Stimulated activated effector memory CD8-positive, alpha-beta T cell treated with anti-CD3 and anti-CD28 coated beads, Interleukin-12 subunit alpha, Interleukin-12 subunit beta, amount 100 ng/mL, for 72 hours (primary cell): Measurements from ENCODE around the gene KRT83.
"Not testable (repeated sequence)": the region's sequence is repeated elsewhere in the genome, so short reads cannot be mapped to it uniquely, and the experiment has no call there.

Experiments
- ATAC-seq: fragments of 150-1000 bp; cut with Tn5 transposase; 2 replicates; pipeline ENCODE4 v1.10.0; 2021
- DNase-seq, 2 donors: peaks; one replicate each; pipeline ENCODE4 v3.0.0; 2021 to 2022; ENCODE audit warnings: low spot score in 2 of 2
- H3K27ac Mint-ChIP-seq: one replicate; pipeline ENCODE4 v1.8.0; 2022; ENCODE audit warnings: mild to moderate bottlenecking, mixed read lengths
- H3K36me3 Mint-ChIP-seq: one replicate; pipeline ENCODE4 v1.8.0; 2022; ENCODE audit warnings: mild to moderate bottlenecking, mixed read lengths
- H3K4me1 Mint-ChIP-seq: one replicate; pipeline ENCODE4 v1.8.0; 2022; ENCODE audit warnings: mixed read lengths
- H3K4me3 Mint-ChIP-seq: one replicate; pipeline ENCODE4 v1.8.0; 2022; ENCODE audit warnings: mild to moderate bottlenecking, mixed read lengths
- H3K9me3 Mint-ChIP-seq: one replicate; pipeline ENCODE4 v1.8.0; 2022; ENCODE audit warnings: mixed read lengths

The KRT83 gene

DNA sequence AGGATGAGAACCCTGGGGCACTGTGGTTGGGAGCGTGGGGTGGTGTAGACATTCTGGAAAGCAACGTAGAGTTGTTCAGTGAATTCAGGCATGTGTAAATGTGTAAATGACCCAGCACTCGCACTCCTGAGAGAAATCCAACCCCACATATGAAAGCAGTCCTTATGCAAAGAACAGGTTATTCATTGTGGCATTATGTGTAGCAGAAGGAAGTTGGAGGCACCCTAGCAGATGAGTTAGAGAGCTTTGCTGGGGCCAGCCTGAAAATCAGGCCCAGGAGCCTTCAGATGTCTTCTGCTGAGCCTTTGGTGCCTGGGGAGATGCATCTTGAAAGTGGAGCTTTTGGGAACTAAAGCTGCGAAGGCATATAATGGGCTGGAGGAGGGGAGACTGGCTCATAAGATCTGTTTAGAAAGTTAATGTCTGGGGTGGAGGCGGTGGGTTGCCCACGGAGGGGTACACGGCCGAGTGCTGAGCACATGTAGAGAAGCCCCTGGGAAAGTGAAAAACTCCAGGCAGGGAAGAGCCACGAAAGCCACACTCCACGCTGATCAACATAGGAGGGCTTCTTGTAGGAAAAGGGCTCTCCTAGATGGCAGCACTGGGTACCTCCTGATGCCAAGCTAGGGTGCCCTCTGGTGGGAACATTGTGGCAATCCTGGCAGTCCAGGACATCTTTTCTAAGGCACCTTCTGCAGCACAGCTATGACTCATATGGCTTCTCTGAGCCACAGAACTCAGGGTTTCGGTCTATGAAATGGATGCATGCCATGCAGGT is 6.0 kb upstream of the KRT83 start:
- Mint-ChIP-seq H3K36me3 (no peaks in the 10 kb centered on the region), H3K4me1 (peaks cover 12% of the 10 kb centered on the region), H3K4me3 (no peak overlapping the region), H3K27ac (peak overlapping the region; percentile 11), H3K9me3 (no peaks in the 10 kb centered on the region)
- DNase-seq (peak; percentile 44 to 80), ATAC-seq (peak; percentile 95)

DNA sequence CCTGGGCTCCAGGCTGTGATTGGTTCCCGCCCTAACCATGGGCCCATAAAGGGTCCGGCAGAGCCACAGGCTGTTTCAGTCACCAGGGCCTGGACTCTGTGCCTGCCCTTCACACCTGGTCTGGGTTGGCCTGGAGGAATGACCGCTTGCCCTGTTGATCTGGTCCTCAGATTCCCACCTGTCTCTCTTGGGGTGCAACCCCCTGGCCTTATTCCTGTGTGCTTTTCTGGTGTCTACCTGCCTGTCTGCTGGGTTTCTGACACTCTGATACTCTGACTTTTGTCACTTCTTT is 2.9 kb upstream of the KRT83 start:
- DNase-seq (no peak), ATAC-seq (no peak)
- Mint-ChIP-seq H3K4me1 (peaks cover 12% of the 10 kb centered on the region), H3K36me3 (no peaks in the 10 kb centered on the region), H3K4me3 (no peak overlapping the region), H3K9me3 (no peaks in the 10 kb centered on the region), H3K27ac (no peak overlapping the region)

DNA sequence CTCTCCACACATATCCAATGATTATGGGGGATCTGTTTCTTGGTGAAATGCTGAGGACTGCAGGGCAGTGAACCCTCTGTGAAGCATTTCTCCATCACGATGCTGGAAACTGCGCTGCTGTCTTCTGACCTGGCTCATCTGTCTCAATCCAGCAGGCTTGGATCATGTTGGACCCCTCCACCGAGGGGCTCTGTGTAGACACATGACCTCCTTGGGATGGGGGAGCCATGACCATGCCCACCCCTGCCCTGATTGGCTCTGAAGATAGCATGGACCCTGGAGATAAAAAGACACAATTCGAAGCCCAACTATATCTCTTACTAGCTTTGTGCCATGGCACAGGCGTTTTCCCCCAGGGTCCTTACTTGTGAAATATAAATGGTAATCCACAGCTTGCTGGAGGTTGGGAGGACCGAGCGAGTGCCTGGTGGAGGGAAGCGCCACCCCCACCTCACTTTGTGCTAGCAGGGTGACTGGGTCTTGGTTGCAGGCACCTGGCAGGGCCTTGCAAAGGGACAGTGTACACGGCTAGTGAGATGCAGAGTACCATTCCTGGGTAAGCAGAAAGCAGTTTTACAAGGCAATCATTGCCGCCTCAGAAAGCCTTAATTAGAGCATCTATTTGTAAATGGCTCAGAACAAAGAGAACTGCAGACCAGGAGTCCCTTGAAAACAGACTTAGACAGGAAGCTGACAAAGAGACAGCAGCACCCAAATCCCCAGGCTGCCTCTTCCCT is 2.4 kb upstream of the KRT83 start:
- ATAC-seq (no peak), DNase-seq (no peak)
- Mint-ChIP-seq H3K4me1 (peaks cover 12% of the 10 kb centered on the region), H3K4me3 (no peak overlapping the region), H3K36me3 (no peaks in the 10 kb centered on the region), H3K9me3 (no peaks in the 10 kb centered on the region), H3K27ac (no peak overlapping the region)

DNA sequence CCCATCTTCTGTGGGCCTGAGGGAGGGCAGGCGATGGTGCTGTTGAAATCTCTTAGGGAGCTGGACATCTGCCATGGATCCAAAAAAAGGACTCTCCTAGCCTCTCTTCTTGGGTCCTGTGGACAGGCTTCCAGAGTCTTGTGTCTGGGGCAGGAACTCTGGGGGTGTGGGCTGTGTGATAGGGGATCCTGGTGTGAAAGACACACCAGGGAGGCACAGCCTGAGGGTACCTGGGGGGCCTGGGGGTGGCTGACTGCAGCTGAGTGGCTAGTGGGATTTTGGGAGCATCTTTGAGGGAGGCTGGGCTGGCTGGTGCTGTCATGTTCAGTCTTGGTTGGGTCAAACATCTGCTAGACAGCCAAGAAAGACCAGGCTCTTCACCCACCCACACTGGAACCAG is 1.8 kb upstream of the KRT83 start:
- Mint-ChIP-seq H3K9me3 (no peaks in the 10 kb centered on the region), H3K4me3 (no peak overlapping the region), H3K4me1 (peaks cover 12% of the 10 kb centered on the region), H3K27ac (no peak overlapping the region), H3K36me3 (no peaks in the 10 kb centered on the region)
- ATAC-seq: no peak
- DNase-seq: no peak

DNA sequence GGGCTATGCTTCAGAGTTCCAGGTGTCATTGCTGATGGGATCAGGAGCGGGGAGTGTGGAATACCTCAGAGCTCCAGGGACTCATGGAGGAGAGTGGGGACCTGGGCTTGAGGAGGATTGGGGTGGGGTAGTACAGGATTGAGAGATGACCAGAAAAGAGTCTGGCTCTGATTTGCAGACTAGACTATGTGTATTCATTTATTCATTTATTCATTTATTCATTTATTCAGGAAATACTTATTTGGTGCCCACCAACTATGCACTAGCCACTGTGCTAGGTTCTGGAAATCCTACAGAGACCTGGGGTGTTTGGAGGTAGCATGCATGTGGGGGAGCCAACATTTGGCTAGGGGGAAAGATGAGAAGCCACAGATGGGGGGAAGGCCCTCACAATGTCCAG is 871 bp upstream of the KRT83 start:
- DNase-seq (no peak), ATAC-seq (no peak)
- H3K4me1 Mint-ChIP-seq: peaks cover 3% of the 10 kb centered on the region
- no peaks in the 10 kb centered on the region for H3K9me3 Mint-ChIP-seq
- no peaks in the 10 kb centered on the region for H3K36me3 Mint-ChIP-seq
- no peak overlapping the region for H3K4me3 Mint-ChIP-seq
- H3K27ac Mint-ChIP-seq: no peak overlapping the region

DNA sequence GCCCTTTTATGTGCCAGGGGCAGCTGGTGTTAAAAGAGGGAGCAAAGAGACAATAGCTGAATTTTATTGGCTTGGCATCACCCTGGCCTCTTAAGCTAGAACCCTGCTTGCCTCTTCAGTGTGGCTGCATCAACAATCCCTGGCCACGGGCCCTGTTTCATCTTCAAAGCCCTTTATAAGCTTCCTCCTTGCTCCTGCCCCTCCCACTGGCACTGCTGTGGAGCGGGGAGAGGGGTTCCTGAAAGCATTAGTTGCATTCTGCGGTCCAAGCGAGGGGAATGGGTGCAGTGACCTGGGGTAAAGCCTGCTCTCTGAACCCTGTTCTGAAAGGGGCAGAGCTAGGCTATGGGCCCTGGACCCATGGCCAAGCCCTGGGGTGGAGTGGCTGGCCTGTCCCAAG is 220 bp upstream of the KRT83 start:
- ATAC-seq (no peak), DNase-seq (no peak)
- no peak overlapping the region for H3K27ac Mint-ChIP-seq
- H3K9me3 Mint-ChIP-seq: no peaks in the 10 kb centered on the region
- no peak overlapping the region for H3K4me3 Mint-ChIP-seq
- no peaks in the 10 kb centered on the region for H3K4me1 Mint-ChIP-seq
- no peaks in the 10 kb centered on the region for H3K36me3 Mint-ChIP-seq

DNA sequence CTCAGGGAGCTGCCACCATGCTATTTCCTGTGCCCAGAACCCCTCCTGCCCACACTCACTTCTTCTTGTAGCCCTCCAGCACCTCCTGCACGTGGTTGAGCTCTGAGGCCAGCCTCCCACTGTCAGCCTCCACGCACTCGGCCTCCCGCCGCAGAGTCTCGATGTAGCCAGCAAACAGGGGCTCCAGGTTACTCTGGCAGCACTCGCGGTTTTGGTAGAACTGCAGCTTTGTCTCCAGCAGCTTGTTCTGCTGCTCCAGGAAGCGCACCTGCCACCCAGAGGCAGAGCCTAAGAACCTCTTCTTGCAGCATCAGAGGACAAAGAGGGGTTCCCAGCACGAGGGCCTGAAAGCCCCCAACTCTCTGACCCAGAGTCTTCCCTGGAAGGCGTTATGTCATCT is 2.1 kb downstream of the KRT83 start:
- Mint-ChIP-seq H3K4me3 (no peak overlapping the region), H3K36me3 (no peaks in the 10 kb centered on the region), H3K4me1 (no peaks in the 10 kb centered on the region), H3K27ac (no peak overlapping the region), H3K9me3 (no peaks in the 10 kb centered on the region)
- ATAC-seq: no peak
- no peak for DNase-seq

DNA sequence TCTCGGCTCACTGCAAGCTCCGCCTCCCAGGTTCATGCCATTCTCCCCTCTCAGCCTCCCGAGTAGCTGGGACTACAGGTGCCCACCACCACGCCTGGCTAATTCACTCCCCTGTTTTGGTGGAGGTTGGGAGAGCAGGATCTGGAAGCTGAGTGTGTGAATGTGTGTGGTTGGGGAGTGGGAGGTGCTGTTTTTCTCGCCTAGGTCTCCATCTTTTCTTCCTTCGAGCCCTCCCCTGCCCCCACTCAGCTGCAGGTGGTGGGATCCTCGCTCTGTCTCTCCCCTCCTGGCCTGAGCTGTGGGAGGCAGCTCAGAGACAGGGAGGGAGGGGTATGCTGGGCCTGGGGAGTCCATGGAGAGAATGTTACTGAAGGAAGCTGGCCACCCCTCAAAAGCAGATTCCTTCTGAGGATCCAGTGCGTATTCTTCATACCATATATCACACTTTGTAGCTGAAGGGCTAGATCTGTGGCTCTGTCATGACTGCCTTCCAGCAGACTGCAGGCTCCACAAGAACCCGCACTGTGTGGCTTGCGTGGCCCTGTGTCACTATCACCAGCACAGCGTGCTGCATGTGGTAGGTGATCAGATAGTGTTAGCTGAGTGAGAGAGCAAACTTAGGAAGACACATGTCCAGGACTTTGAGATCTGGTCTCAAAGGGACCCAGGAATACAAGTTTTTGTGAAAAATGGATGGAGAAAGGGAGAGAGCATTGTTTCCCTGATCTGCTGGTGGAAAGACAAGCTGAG is 2.8 kb downstream of the KRT83 start:
- no peak for DNase-seq
- Mint-ChIP-seq H3K4me3 (no peak overlapping the region), H3K9me3 (no peaks in the 10 kb centered on the region), H3K27ac (no peak overlapping the region), H3K36me3 (no peaks in the 10 kb centered on the region), H3K4me1 (peaks cover 6% of the 10 kb centered on the region)
- ATAC-seq: no peak

DNA sequence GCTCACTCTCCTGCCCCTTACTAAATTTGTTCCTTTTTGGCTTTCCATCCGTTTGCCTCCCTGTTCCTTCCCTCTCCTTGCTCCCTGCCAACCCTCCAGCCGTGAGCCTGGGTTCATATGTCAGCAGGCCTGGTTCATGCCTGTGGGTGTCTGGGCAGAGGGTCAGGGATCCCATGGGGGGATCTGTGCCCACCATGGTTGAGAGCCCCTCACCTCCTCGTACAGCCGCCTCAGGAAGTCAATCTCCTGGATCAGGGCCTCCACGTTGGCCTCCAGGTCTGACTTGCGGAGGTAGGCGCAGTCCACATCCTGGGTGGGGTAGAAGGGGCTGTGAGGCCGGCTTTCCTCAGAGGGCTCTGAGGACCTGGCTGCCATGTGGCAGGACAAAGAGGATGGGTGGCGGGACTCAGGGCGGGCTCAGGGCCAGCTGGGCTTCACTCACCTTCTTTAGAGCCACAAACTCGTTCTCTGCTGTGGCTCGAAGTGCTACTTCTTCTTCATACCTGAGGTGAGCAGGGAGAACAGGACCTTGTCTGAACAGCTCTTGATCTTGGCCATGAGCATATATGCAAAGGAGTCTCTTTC is 3.6 kb downstream of the KRT83 start:
- no peak overlapping the region for H3K27ac Mint-ChIP-seq
- DNase-seq (no peak), ATAC-seq (no peak)
- no peak overlapping the region for H3K4me3 Mint-ChIP-seq
- peaks cover 6% of the 10 kb centered on the region for H3K4me1 Mint-ChIP-seq
- no peaks in the 10 kb centered on the region for H3K9me3 Mint-ChIP-seq
- no peaks in the 10 kb centered on the region for H3K36me3 Mint-ChIP-seq

DNA sequence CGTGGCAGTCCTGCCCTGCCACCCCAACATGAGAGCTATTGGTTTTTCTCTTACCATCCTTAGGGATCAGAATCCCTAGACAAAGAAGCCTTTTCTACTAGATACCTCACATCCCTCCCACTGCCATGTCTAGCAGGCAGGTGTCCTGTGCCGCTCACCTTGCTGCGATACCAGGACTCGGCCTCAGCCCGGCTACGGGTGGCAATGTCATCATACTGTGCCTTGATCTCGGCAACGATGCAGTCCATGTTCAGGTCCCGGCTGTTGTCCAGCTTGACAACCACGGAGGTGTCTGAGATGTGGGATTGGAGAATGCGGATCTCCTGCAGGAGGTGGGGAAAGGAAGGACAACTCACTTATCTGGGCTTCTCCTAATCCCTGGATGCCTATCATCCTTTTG is 4.5 kb downstream of the KRT83 start:
- Mint-ChIP-seq H3K27ac (no peak overlapping the region), H3K9me3 (no peaks in the 10 kb centered on the region), H3K4me3 (no peak overlapping the region), H3K4me1 (peaks cover 6% of the 10 kb centered on the region), H3K36me3 (no peaks in the 10 kb centered on the region)
- no peak for DNase-seq
- no peak for ATAC-seq

DNA sequence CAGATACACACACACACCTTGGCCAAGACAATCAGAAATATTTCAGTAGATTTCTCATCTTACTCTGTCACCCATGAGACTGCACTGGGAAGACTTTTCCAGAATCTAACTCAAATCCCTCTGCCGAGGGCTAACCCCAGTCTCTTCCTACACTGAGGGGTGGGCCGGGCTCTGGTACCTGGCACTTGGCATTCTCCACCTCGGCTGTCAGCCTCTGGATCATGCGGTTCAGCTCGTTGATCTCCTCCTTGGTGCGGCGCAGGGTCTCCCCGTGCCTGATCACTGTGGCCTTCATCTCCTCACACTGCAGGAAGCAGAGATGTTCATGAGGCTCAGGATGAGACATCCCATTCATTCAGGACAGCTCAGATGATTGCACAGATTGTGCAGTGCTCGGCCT is 4.9 kb downstream of the KRT83 start:
- no peak overlapping the region for H3K27ac Mint-ChIP-seq
- H3K36me3 Mint-ChIP-seq: no peaks in the 10 kb centered on the region
- ATAC-seq (no peak), DNase-seq (no peak)
- H3K9me3 Mint-ChIP-seq: no peaks in the 10 kb centered on the region
- H3K4me3 Mint-ChIP-seq: no peak overlapping the region
- peaks cover 6% of the 10 kb centered on the region for H3K4me1 Mint-ChIP-seq

DNA sequence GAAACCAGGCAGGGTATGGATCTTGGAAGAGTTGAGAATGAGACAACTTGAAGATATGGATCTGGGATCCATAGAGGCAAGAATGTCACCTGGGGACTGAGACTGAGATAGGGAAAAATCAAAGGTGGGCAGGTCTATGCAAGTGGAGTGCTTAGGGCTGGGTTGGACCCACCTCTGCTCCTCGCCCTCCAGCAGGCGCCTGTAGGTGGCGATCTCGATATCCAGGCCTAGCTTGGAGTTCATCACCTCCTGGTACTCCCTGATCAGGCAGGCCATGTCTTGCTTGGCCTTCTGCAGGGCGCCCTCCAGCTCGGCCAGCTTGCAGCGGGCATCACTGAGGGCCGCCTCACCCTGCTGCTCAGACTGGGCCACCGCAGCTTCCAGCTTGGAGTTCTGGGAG is 5.5 kb downstream of the KRT83 start:
- H3K36me3 Mint-ChIP-seq, H3K4me3 Mint-ChIP-seq, H3K27ac Mint-ChIP-seq, H3K9me3 Mint-ChIP-seq, H3K4me1 Mint-ChIP-seq, ATAC-seq: not testable (repeated sequence)
- DNase-seq: peak in 1 of 2 donors; percentile 61

DNA sequence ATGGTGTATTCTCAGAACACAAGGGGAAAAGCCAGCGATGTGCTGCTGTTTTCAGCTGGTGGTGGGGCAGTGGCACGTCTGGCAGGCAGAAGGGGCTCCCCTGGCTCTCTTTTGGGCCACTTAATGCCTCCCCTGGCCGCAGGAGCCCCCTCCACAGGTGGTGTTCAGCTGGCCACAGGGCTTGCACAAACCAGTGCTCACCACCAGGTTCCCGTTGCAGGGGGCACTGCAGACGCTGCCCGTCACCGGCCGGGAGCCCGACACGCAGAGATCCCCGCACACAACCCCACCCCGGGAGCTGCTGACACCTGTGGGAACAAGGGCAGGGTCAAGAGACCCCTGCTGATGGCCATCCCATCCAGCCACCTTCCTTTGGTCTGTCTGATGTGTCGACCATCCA is 6.7 kb downstream of the KRT83 start:
- Mint-ChIP-seq H3K9me3 (no peaks in the 10 kb centered on the region), H3K4me1 (peaks cover 6% of the 10 kb centered on the region), H3K36me3 (no peaks in the 10 kb centered on the region), H3K4me3 (no peak overlapping the region), H3K27ac (no peak overlapping the region)
- ATAC-seq: no peak
- no peak for DNase-seq

DNA sequence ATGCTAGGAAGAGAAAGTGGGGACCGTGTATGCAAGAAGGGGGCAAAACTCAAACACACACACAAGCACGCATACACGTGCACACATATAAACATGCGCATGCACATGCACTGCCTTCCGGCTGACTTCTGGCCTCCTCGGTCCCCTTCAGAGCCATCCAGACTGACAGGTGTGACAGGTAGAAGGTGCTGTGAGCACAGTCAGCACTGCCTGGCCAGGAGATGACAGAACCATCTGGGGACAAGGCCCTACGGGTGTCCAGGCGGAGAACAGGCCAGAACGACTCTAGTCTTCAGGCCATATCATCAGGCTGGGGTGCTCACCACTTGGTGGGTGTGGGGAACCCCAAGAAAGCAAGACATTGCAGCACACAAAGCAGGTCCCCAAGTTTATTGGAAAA is 7.3 kb downstream of the KRT83 start:
- peaks cover 7% of the 10 kb centered on the region for H3K4me1 Mint-ChIP-seq
- no peak overlapping the region for H3K27ac Mint-ChIP-seq
- no peaks in the 10 kb centered on the region for H3K9me3 Mint-ChIP-seq
- no peak for DNase-seq
- ATAC-seq: no peak
- H3K36me3 Mint-ChIP-seq: no peaks in the 10 kb centered on the region
- no peak overlapping the region for H3K4me3 Mint-ChIP-seq

DNA sequence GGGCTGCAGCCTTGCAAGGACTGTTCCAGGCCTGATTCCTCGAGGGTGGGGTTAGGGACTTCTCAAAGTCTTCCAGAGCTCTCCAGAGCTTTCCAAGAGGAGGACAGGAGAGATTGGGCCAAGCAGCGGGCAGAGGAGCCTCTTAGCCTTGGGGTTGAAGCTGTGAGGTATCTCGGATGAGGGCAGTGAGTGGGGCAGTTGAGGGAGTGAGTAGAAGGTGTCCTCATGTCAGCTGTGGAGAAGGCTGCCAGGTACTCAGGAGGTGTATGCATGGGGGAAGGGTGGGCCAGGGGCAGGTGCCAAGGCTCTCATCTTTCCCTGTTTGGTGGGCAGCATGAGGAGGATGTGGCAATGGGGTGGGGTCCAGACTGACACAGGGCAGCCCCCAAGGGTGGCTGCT is 7.7 kb downstream of the KRT83 start:
- Mint-ChIP-seq H3K4me1 (peaks cover 12% of the 10 kb centered on the region), H3K27ac (no peak overlapping the region), H3K9me3 (no peaks in the 10 kb centered on the region), H3K4me3 (no peak overlapping the region), H3K36me3 (no peaks in the 10 kb centered on the region)
- no peak for ATAC-seq
- DNase-seq: no peak

DNA sequence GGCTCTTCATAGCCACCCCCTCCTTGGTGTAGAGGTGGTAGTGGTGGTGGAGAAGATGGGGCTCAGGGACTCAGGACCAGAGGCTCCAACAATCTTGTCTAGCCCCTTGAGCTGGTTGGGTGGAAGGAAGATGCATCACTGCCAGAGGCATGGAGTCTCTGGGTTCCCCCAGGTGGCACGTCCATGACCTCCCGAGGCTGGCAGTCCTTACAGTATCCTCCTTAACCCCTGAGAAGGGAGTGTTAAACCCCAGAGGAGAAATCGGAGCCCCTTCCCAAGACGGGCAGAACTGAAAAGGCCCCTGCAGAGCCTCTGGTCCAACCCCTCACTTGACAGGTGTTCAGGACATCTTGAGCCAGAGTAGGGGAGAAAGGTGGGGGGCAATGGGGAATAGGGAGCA is 9.1 kb downstream of the KRT83 start:
- H3K9me3 Mint-ChIP-seq: no peaks in the 10 kb centered on the region
- peak overlapping the region; percentile 9 for H3K27ac Mint-ChIP-seq
- DNase-seq (no peak), ATAC-seq (no peak)
- H3K36me3 Mint-ChIP-seq: no peaks in the 10 kb centered on the region
- peaks cover 18% of the 10 kb centered on the region for H3K4me1 Mint-ChIP-seq
- H3K4me3 Mint-ChIP-seq: no peak overlapping the region
